B cell (primary cell): Measurements from ENCODE around the gene ATRNL1. TPM values are rescaled to one million over a fixed set of nuclear protein-coding genes. Genes with fewer than 3 reads are reported as not detected.

Experiments
- ATAC-seq: fragments of 200-7000 bp; cut with Tn5 transposase; one replicate; pipeline ENCODE4 v1.10.0; 2021; ENCODE audit warnings: low read depth, mild to moderate bottlenecking, moderate number of reproducible peaks, moderate library complexity
- CTCF ChIA-PET: fragments of 350-600 bp; sonication (Branson Sonifier 250); formaldehyde crosslinking; loops from one replicate; lab custom pipeline; 2021; ENCODE audit warnings: antibody characterized with exemption, inconsistent platforms; lab: Charles Lee
- POLR2A ChIA-PET: fragments of 350-600 bp; sonication (Branson Sonifier 250); formaldehyde crosslinking; loops from one replicate; lab custom pipeline; 2021; ENCODE audit warnings: antibody characterized with exemption; lab: Charles Lee
- DNase-seq: peaks from one replicate; pipeline ENCODE4 v3.0.0; 2013
- H2AFZ ChIP-seq: 2 replicates; pipeline ENCODE4 v1.6.1; 2012; ENCODE audit warnings: mild to moderate bottlenecking, low read depth, low read length; ENCODE audit not compliant: insufficient read depth, poor library complexity, severe bottlenecking
- H3K27ac ChIP-seq, 2 donors: 1 replicate in 1 of 2; 2 replicates in 1 of 2; pipeline ENCODE4 v1.5.1; 2012 to 2013; ENCODE audit warnings: low read length in 2 of 2, mild to moderate bottlenecking in 2 of 2, moderate library complexity in 1 of 2
- H3K27me3 ChIP-seq, 4 experiments: fragments of 200-600 bp in 1 of 4; sonication (generic) in 1 of 4; replicated peaks in 1 of 4; 1 replicate in 2 of 4; 2 replicates in 2 of 4; pipeline versions ENCODE4 v1.6.1 to v1.7.0; 2013 to 2016; ENCODE audit warnings: low read length in 3 of 4, mild to moderate bottlenecking in 2 of 4, mixed read lengths in 1 of 4, moderate library complexity in 1 of 4; ENCODE audit not compliant: insufficient read depth in 4 of 4, control insufficient read depth in 3 of 4; ENCODE audit errors: control extremely low read depth in 1 of 4
- H3K36me3 ChIP-seq, 2 experiments: replicated peaks in 1 of 2; 1 replicate in 1 of 2; 2 replicates in 1 of 2; pipeline versions ENCODE4 v1.6.1 to v1.7.1; 2013; ENCODE audit warnings: low read length in 1 of 2; ENCODE audit not compliant: insufficient read depth in 2 of 2, control insufficient read depth in 1 of 2; ENCODE audit errors: control extremely low read depth in 1 of 2, extremely low read depth in 1 of 2
- H3K4me1 ChIP-seq, 2 donors: fragments of 200-600 bp in 1 of 2; sonication (generic) in 1 of 2; 1 replicate in 1 of 2; 2 replicates in 1 of 2; pipeline versions ENCODE4 v1.5.1 to v1.6.1; 2013 to 2017; ENCODE audit warnings: low read length in 2 of 2; ENCODE audit not compliant: control insufficient read depth in 2 of 2, insufficient read depth in 2 of 2
- H3K4me2 ChIP-seq: replicated peaks from 2 replicates; pipeline ENCODE3; 2012; ENCODE audit warnings: mild to moderate bottlenecking, low read depth, low read length; ENCODE audit not compliant: poor library complexity, severe bottlenecking
- H3K4me3 ChIP-seq, 5 experiments: fragments of 200-600 bp in 1 of 5; sonication (generic) in 1 of 5; 1 replicate in 3 of 5; 2 replicates in 2 of 5; pipeline versions ENCODE4 v1.5.1 to v1.7.0; 2011 to 2016; ENCODE audit warnings: low read length in 4 of 5, mild to moderate bottlenecking in 4 of 5, low read depth in 2 of 5, control low read depth in 1 of 5, moderate library complexity in 1 of 5; ENCODE audit not compliant: insufficient read depth in 1 of 5; ENCODE audit errors: control extremely low read depth in 1 of 5, extremely low read depth in 1 of 5
- H3K79me2 ChIP-seq: fragments of 200-600 bp; sonication (generic); one replicate; pipeline ENCODE4 v1.6.0; 2016; ENCODE audit warnings: low read length; ENCODE audit not compliant: control insufficient read depth, insufficient read depth
- H3K9ac ChIP-seq: fragments of 200-600 bp; sonication (generic); 2 replicates; pipeline ENCODE4 v1.6.1; 2017; ENCODE audit warnings: mild to moderate bottlenecking, low read length, moderate library complexity
- H3K9me3 ChIP-seq, 3 donors: one replicate each; pipeline versions ENCODE4 v1.6.1 to v1.7.1; 2013; ENCODE audit warnings: low read length in 2 of 3; ENCODE audit not compliant: control insufficient read depth in 2 of 3, insufficient read depth in 1 of 3; ENCODE audit errors: control extremely low read depth in 1 of 3
- H4K20me1 ChIP-seq: 2 replicates; pipeline ENCODE4 v1.6.0; 2012; ENCODE audit warnings: mild to moderate bottlenecking, low read length; ENCODE audit not compliant: insufficient read depth, control insufficient read depth, poor library complexity, severe bottlenecking
- H3K27ac Mint-ChIP-seq: one replicate; pipeline ENCODE4 v1.8.0; 2021; ENCODE audit warnings: mixed read lengths
- H3K27me3 Mint-ChIP-seq: one replicate; pipeline ENCODE4 v1.8.0; 2021; ENCODE audit warnings: mixed read lengths
- H3K4me1 Mint-ChIP-seq: one replicate; pipeline ENCODE4 v1.8.0; 2021; ENCODE audit warnings: mixed read lengths
- H3K4me3 Mint-ChIP-seq: one replicate; pipeline ENCODE4 v1.8.0; 2021; ENCODE audit warnings: mixed read lengths
- H3K9me3 Mint-ChIP-seq: one replicate; pipeline ENCODE4 v1.8.0; 2022; ENCODE audit warnings: mixed read lengths; ENCODE audit not compliant: insufficient read depth
- EZH2 ChIP-seq: IDR thresholded peaks from 2 replicates; pipeline ENCODE4 v1.6.1; 2012; ENCODE audit warnings: borderline replicate concordance, low read depth, mild to moderate bottlenecking, moderate library complexity, low read length; ENCODE audit not compliant: insufficient read depth, poor library complexity, severe bottlenecking
- WGBS: methylation state at CpG from one replicate; pipeline ENCODE4 v1.1.5; 2013; ENCODE audit warnings: missing lambda C conversion rate; ENCODE audit not compliant: insufficient coverage; 5-methylcytosine and 5-hydroxymethylcytosine counted together
- intact Hi-C: fragments of 100-400 bp; cut with micrococcal nuclease; formaldehyde crosslinking; loops from one replicate; pipeline ENCODE4 v1.10.0; 2022
- polyA minus RNA-seq: library from RNA; depleted of rRNA, polyadenylated mRNA; stranded (reverse); fragments of >200 nt; gene quantifications from 2 replicates; pipeline ENCODE4 v1.2.3, GENCODE V29; 2012
- polyA plus RNA-seq: library from polyadenylated mRNA; depleted of rRNA; stranded (reverse); fragments of >200 nt; gene quantifications from 2 replicates; pipeline ENCODE4 v1.2.3, GENCODE V29; 2012
- total RNA-seq, 2 donors: library from RNA; stranded (reverse); fragments of 120-200 nt in 1 of 2; gene quantifications; 1 replicate in 1 of 2; 2 replicates in 1 of 2; pipeline versions ENCODE4 v1.2.3 to v1.2.4, GENCODE V29; 2013 to 2022
- TF ChIP-seq, protein P1 (sequence below): fragments of 200-600 bp; IDR thresholded peaks from one replicate; pipeline ENCODE4 v1.8.0; 2022; ENCODE audit warnings: antibody characterized with exemption, mild to moderate bottlenecking

The ATRNL1 gene, protein sequence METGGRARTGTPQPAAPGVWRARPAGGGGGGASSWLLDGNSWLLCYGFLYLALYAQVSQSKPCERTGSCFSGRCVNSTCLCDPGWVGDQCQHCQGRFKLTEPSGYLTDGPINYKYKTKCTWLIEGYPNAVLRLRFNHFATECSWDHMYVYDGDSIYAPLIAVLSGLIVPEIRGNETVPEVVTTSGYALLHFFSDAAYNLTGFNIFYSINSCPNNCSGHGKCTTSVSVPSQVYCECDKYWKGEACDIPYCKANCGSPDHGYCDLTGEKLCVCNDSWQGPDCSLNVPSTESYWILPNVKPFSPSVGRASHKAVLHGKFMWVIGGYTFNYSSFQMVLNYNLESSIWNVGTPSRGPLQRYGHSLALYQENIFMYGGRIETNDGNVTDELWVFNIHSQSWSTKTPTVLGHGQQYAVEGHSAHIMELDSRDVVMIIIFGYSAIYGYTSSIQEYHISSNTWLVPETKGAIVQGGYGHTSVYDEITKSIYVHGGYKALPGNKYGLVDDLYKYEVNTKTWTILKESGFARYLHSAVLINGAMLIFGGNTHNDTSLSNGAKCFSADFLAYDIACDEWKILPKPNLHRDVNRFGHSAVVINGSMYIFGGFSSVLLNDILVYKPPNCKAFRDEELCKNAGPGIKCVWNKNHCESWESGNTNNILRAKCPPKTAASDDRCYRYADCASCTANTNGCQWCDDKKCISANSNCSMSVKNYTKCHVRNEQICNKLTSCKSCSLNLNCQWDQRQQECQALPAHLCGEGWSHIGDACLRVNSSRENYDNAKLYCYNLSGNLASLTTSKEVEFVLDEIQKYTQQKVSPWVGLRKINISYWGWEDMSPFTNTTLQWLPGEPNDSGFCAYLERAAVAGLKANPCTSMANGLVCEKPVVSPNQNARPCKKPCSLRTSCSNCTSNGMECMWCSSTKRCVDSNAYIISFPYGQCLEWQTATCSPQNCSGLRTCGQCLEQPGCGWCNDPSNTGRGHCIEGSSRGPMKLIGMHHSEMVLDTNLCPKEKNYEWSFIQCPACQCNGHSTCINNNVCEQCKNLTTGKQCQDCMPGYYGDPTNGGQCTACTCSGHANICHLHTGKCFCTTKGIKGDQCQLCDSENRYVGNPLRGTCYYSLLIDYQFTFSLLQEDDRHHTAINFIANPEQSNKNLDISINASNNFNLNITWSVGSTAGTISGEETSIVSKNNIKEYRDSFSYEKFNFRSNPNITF (N-terminal part only)
- total RNA-seq (1.7 and 2.2 TPM in 2 replicates), polyA plus RNA-seq (0.24 and 0.36 TPM in 2 replicates), polyA minus RNA-seq (2.1 and 4.8 TPM in 2 replicates)
- total RNA-seq (2013), result 3.8 TPM

DNA sequence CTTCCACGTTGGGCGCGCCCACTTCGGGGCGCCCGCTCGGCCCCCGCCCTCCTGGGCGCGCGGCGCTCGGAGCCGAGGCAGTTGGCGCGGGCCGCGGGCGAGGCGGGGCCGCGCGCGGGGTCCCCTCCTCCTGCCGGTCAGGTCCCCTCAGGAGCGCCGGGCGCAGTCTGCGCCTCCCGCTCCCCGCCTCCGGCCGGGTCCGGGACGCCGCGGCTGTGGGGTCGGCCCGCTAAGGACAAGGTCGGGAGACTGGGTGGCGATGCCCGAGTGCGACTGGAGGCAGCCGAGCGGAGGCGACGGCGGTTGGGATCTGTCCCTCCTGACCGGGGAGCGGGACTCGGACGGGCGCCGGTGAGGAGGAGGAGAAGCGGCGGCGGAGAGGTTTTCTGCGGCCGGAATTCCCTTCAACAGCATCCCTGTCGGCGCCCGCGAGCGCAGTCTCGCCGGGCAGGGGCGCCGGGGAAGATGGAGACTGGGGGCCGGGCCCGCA, at the start of gene ATRNL1:
ATRNL1 (plus strand) TSS at position 80 of the 490 bp plus-strand sequence; CDS start at position 466, 386 bp downstream.
- peaks cover 0 to 32% (median 20%) of the 10 kb centered on the region in 4 experiments for H3K27me3 ChIP-seq
- WGBS, result under 1% methylated on average over 70 of the region's 70 CpGs
- no peak for DNase-seq
- H3K79me2 ChIP-seq, result no peaks in the 10 kb centered on the region
- H3K27ac Mint-ChIP-seq, result peak within 1 kb of the TSS; percentile 5
- no peaks in the 10 kb centered on the region for H3K36me3 ChIP-seq
- H3K27me3 Mint-ChIP-seq, result peaks cover 41% of the 10 kb centered on the region
- peak within 1 kb of the TSS; percentile 63 for H3K9ac ChIP-seq
- peak within 1 kb of the TSS; percentile 76 for H3K4me2 ChIP-seq
- ATAC-seq, result peak; percentile 69
- peak within 1 kb of the TSS; percentile 79 for H2AFZ ChIP-seq
- ChIA-PET CTCF (no interaction called here), POLR2A (no interaction called here)
- intact Hi-C loops, result loop anchor here (2.0 to 5.0 kb wide), 2 partner anchors 155 to 566 kb away; partner anchors contain the start of gene TRUB1
- peak within 1 kb of the TSS; percentile 90 for H3K4me3 Mint-ChIP-seq
- peaks cover 10 to 16% of the 10 kb centered on the region in 2 donors for H3K4me1 ChIP-seq
- H3K4me1 Mint-ChIP-seq, result peaks cover 16% of the 10 kb centered on the region
- no peaks in the 10 kb centered on the region for H4K20me1 ChIP-seq
- TF ChIP-seq, protein P1, sequence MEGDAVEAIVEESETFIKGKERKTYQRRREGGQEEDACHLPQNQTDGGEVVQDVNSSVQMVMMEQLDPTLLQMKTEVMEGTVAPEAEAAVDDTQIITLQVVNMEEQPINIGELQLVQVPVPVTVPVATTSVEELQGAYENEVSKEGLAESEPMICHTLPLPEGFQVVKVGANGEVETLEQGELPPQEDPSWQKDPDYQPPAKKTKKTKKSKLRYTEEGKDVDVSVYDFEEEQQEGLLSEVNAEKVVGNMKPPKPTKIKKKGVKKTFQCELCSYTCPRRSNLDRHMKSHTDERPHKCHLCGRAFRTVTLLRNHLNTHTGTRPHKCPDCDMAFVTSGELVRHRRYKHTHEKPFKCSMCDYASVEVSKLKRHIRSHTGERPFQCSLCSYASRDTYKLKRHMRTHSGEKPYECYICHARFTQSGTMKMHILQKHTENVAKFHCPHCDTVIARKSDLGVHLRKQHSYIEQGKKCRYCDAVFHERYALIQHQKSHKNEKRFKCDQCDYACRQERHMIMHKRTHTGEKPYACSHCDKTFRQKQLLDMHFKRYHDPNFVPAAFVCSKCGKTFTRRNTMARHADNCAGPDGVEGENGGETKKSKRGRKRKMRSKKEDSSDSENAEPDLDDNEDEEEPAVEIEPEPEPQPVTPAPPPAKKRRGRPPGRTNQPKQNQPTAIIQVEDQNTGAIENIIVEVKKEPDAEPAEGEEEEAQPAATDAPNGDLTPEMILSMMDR, result no peak
- TF ChIP-seq EZH2, result no peak
- peak within 1 kb of the TSS; percentile 21 to 61 (median 61) for H3K4me3 ChIP-seq
- H3K27ac ChIP-seq, result no peak within 1 kb of the TSS
- no peaks in the 10 kb centered on the region for H3K9me3 Mint-ChIP-seq
- H3K9me3 ChIP-seq, result no peaks in the 10 kb centered on the region
